ENCODE data around the gene CTSC.

DNA sequence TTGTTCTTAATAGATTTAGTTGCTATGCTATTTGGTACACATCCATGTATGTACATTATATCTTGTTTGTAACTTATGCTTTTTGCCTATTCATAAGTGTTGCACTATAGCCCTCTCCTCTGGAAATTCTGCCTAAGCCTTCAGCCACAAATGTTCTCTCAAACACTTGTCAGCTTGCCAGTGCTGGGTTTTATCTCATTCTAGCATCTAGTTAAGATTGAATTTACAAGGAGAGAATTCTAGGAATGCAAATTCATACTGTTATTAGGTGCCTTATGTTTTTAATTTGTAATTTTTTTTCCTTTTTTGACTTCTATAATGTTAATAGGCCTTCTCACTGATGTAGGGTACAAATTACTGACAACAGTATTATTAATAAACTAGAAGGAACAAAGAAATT, 14.6 kb upstream of the CTSC start:
- TF ChIP-seq CTCF (IDR thresholded peaks at IDR 0.05) (no peak), POLR2A (IDR thresholded peaks at IDR 0.05) (no peak)
